HCT116 (cell line): ENCODE results near the gene PDLIM5. TPM values are rescaled to one million over a fixed set of nuclear protein-coding genes. Genes with fewer than 3 reads are reported as not detected.

Source experiments
- ATAC-seq: fragments of 200-7000 bp; cut with Tn5 transposase; 2 replicates; pipeline ENCODE4 v1.9.1; 2020; ENCODE audit warnings: mild to moderate bottlenecking, moderate library complexity
- BruUV-seq: library from RNA; stranded (reverse); fragments of 400-500 nt; replicated peaks from 2 replicates; lab custom pipeline; 2021; lab: Mats Ljungman, UMichigan
- CTCF ChIA-PET: fragments of 300-600 bp; sonication (Branson Sonifier 250); formaldehyde crosslinking; loops from one replicate; lab custom pipeline; 2021; ENCODE audit warnings: antibody characterized with exemption; lab: Charles Lee
- POLR2A ChIA-PET: fragments of 300-600, 350-600 bp; sonication (Branson Sonifier 250); formaldehyde crosslinking; loops from one replicate; lab custom pipeline; 2021; ENCODE audit warnings: antibody characterized with exemption; lab: Charles Lee
- RAD21 ChIA-PET, 2 experiments: fragments of 300-600 bp; sonication (Branson Sonifier 250); formaldehyde crosslinking; loops; one replicate each; lab custom pipeline; 2023; ENCODE audit warnings: low total read pairs in 2 of 2; ENCODE audit not compliant: uncharacterized antibody in 2 of 2, unreplicated experiment in 2 of 2, low non-redundant PET in 1 of 2; lab: Charles Lee
- DNase-seq: peaks from one replicate; pipeline ENCODE4 v3.0.0-alpha.2; 2010; ENCODE audit warnings: low read depth, low spot score
- H2AFZ ChIP-seq: fragments of 200-600 bp; shearing (Covaris generic), sonication (generic); 2 replicates; pipeline ENCODE4 v1.6.1; 2017; ENCODE audit warnings: low read depth, mixed run types, mixed read lengths, antibody characterized with exemption, low read length; ENCODE audit not compliant: poor library complexity, severe bottlenecking
- H3K27ac ChIP-seq: 2 replicates; pipeline ENCODE4 v1.5.1; 2012; ENCODE audit warnings: low read depth, low read length
- H3K27me3 ChIP-seq: fragments of 200-600 bp; sonication (generic); 2 replicates; pipeline ENCODE4 v1.6.1; 2016; ENCODE audit warnings: mixed run types, low read length, mixed read lengths; ENCODE audit not compliant: insufficient read depth
- H3K36me3 ChIP-seq, 2 experiments: fragments of 200-500 bp in 1 of 2; fragments of 200-600 bp in 1 of 2; sonication (Bioruptor generic) in 1 of 2; sonication (generic) in 1 of 2; 2 replicates each; pipeline versions ENCODE4 v1.5.1 to v1.6.1; 2014 to 2016; ENCODE audit warnings: low read length in 2 of 2, inconsistent platforms in 1 of 2, mixed read lengths in 1 of 2, mixed run types in 1 of 2; ENCODE audit not compliant: insufficient read depth in 2 of 2, control insufficient read depth in 1 of 2
- H3K4me1 ChIP-seq, 2 experiments: fragments of 200-600 bp in 1 of 2; sonication (generic) in 1 of 2; 2 replicates each; pipeline versions ENCODE4 v1.5.1 to v1.6.1; 2012 to 2017; ENCODE audit warnings: low read length in 2 of 2, inconsistent platforms in 1 of 2, mild to moderate bottlenecking in 1 of 2, mixed read lengths in 1 of 2, mixed run types in 1 of 2, moderate library complexity in 1 of 2; ENCODE audit not compliant: insufficient read depth in 2 of 2, control insufficient read depth in 1 of 2
- H3K4me2 ChIP-seq: fragments of 200-600 bp; sonication (generic); 2 replicates; pipeline ENCODE4 v1.6.1; 2017; ENCODE audit warnings: mixed run types, low read length, mixed read lengths
- H3K4me3 ChIP-seq, 2 experiments: fragments of 200-600 bp in 1 of 2; sonication (generic) in 1 of 2; replicated peaks in 1 of 2; 2 replicates each; pipeline ENCODE4 v1.5.1; 2011 to 2016; ENCODE audit warnings: low read length in 2 of 2, control low read depth in 1 of 2, low read depth in 1 of 2, mild to moderate bottlenecking in 1 of 2, mixed read lengths in 1 of 2, mixed run types in 1 of 2
- H3K79me2 ChIP-seq: fragments of 200-600 bp; sonication (generic); 2 replicates; pipeline ENCODE4 v1.6.1; 2017; ENCODE audit warnings: mild to moderate bottlenecking, mixed run types, low read length, moderate library complexity, mixed read lengths; ENCODE audit not compliant: insufficient read depth
- H3K9ac ChIP-seq: fragments of 200-600 bp; sonication (generic); 2 replicates; pipeline ENCODE4 v1.6.1; 2016; ENCODE audit warnings: low read length, mixed read lengths
- H3K9me2 ChIP-seq: fragments of 200-600 bp; sonication (generic), shearing (Covaris generic); 2 replicates; pipeline ENCODE4 v1.6.1; 2017; ENCODE audit warnings: mixed run types, mild to moderate bottlenecking, moderate library complexity; ENCODE audit not compliant: insufficient read depth
- H3K9me3 ChIP-seq, 2 experiments: fragments of 200-500 bp in 1 of 2; fragments of 200-600 bp in 1 of 2; sonication (Bioruptor generic) in 1 of 2; sonication (generic) in 1 of 2; 2 replicates each; pipeline ENCODE4 v1.6.1; 2014 to 2017; ENCODE audit warnings: low read length in 2 of 2, mixed read lengths in 2 of 2, inconsistent platforms in 1 of 2, low read depth in 1 of 2, mild to moderate bottlenecking in 1 of 2, mixed run types in 1 of 2, moderate library complexity in 1 of 2; ENCODE audit not compliant: control insufficient read depth in 1 of 2, insufficient read depth in 1 of 2
- H4K20me1 ChIP-seq: fragments of 200-600 bp; sonication (generic), shearing (Covaris generic); 2 replicates; pipeline ENCODE4 v1.6.1; 2017; ENCODE audit warnings: mixed run types, mild to moderate bottlenecking, moderate library complexity; ENCODE audit not compliant: insufficient read depth
- ATF3 ChIP-seq: IDR thresholded peaks from 2 replicates; pipeline ENCODE4 v1.6.1; 2012
- CBX3 ChIP-seq: IDR thresholded peaks from 2 replicates; pipeline ENCODE4 v1.6.1; 2012; ENCODE audit warnings: low read depth
- ELF1 ChIP-seq: IDR thresholded peaks from 2 replicates; pipeline ENCODE4 v1.6.1; 2012; ENCODE audit warnings: low read depth, borderline replicate concordance
- EZH2phosphoT487 ChIP-seq: fragments of 200-600 bp; IDR thresholded peaks from 2 replicates; pipeline ENCODE4 v1.6.1; 2018; ENCODE audit warnings: antibody characterized with exemption, borderline replicate concordance
- MAX ChIP-seq: IDR thresholded peaks from 2 replicates; pipeline ENCODE4 v1.6.1; 2012
- RAD21 ChIP-seq: IDR thresholded peaks from 2 replicates; pipeline ENCODE4 v1.6.1; 2012; ENCODE audit warnings: low read depth, mild to moderate bottlenecking
- SIN3A ChIP-seq: IDR thresholded peaks from 2 replicates; pipeline ENCODE4 v1.6.1; 2012; ENCODE audit warnings: low read depth
- SP1 ChIP-seq: IDR thresholded peaks from 2 replicates; pipeline ENCODE4 v1.6.1; 2012; ENCODE audit warnings: low read depth
- SRF ChIP-seq: IDR thresholded peaks from 2 replicates; pipeline ENCODE4 v1.6.1; 2012; ENCODE audit warnings: low read depth
- TCF7L2 ChIP-seq: IDR thresholded peaks from 2 replicates; pipeline ENCODE4 v1.7.0; 2011; ENCODE audit warnings: borderline replicate concordance, inconsistent platforms; ENCODE audit not compliant: insufficient read depth, insufficient read length; ENCODE audit errors: extremely low read depth
- YY1 ChIP-seq: IDR thresholded peaks from 2 replicates; pipeline ENCODE4 v1.6.1; 2011; ENCODE audit warnings: low read length, low read depth, moderate library complexity, mild to moderate bottlenecking; ENCODE audit not compliant: insufficient replicate concordance; ENCODE audit errors: extremely low read depth
- intact Hi-C: fragments of 100-400 bp; cut with micrococcal nuclease; formaldehyde crosslinking; loops from 2 replicates; pipeline ENCODE4 v1.10.0; 2022
- total RNA-seq: library from RNA; stranded (reverse); gene quantifications from one replicate; pipeline ENCODE4 v1.2.1, GENCODE V29; 2021; ENCODE audit not compliant: unreplicated experiment
- TF ChIP-seq, protein P1 (sequence below): IDR thresholded peaks from 2 replicates; pipeline ENCODE4 v1.6.1; 2012; ENCODE audit warnings: low read depth
- TF ChIP-seq, protein P2 (sequence below), 3 experiments: fragments of 200-600 bp in 1 of 3; sonication (generic) in 1 of 3; IDR thresholded peaks in 2 of 3; conservative IDR thresholded peaks in 1 of 3; 2 replicates each; pipeline ENCODE4 v1.5.1; 2012 to 2017; ENCODE audit warnings: low read depth in 2 of 3, low read length in 2 of 3, antibody characterized with exemption in 1 of 3, borderline replicate concordance in 1 of 3, control low read depth in 1 of 3, mild to moderate bottlenecking in 1 of 3, mixed read lengths in 1 of 3, mixed run types in 1 of 3, moderate library complexity in 1 of 3; ENCODE audit not compliant: insufficient read depth in 1 of 3

The PDLIM5 gene
- total RNA-seq, 1 experiment from 2014 or later: 130 TPM

DNA sequence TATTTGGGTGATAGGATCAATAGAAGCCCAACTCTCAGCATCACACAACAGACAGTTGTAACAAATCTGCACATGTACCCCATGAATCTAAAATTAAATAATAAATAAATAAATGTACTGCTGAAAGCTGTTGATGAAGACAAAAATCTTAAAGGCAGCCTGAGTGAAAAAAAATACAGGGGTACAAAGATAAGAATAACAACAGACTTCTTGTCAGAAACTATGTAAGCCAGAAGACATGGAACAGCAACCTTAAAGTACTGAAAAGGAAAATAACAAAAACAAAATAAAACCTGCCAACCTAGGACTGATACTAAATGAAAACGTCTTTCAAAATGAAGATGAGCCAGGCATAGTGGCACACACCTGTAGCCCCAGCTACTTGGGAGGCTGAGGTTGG lies 25.0 kb upstream of the PDLIM5 start:
- BruUV-seq: no TSS peak
- no peak overlapping the region for H3K4me3 ChIP-seq
- H3K9me2 ChIP-seq: no peaks in the 10 kb centered on the region
- ATAC-seq: no peak
- TF ChIP-seq YY1 (no peak), SP1 (no peak), CBX3 (peak; percentile 78; the same call in 1 of the 2 replicates)
- H3K9me3 ChIP-seq: peaks cover 17 to 19% of the 10 kb centered on the region in 2 experiments; a peak in 2 of 4 replicates
- no peaks in the 10 kb centered on the region for H3K4me1 ChIP-seq
- ChIA-PET CTCF (no interaction called here), RAD21 (no interaction called here), POLR2A (no interaction called here)
- intact Hi-C loops: no loop called here
- no peak for DNase-seq
- H3K36me3 ChIP-seq: no peaks in the 10 kb centered on the region
- H4K20me1 ChIP-seq: no peaks in the 10 kb centered on the region
- H2AFZ ChIP-seq: no peak overlapping the region
- no peaks in the 10 kb centered on the region for H3K79me2 ChIP-seq
- no peak overlapping the region for H3K4me2 ChIP-seq
- no peaks in the 10 kb centered on the region for H3K27me3 ChIP-seq
- H3K9ac ChIP-seq: no peak overlapping the region
- no peak overlapping the region for H3K27ac ChIP-seq

- Histone ChIP-seq H3K9ac (no peak overlapping the region), H3K4me1 (no peaks in the 10 kb centered on the region), H3K36me3 (no peaks in the 10 kb centered on the region), H3K4me2 (no peak overlapping the region), H3K27me3 (no peaks in the 10 kb centered on the region), H3K79me2 (no peaks in the 10 kb centered on the region), H3K4me3 (no peak overlapping the region), H3K27ac (no peak overlapping the region), H3K9me2 (no peaks in the 10 kb centered on the region), H4K20me1 (no peaks in the 10 kb centered on the region), H3K9me3 (peaks cover 17 to 19% of the 10 kb centered on the region in 2 experiments; a peak in 2 of 4 replicates), H2AFZ (no peak overlapping the region)
- no peak for TF ChIP-seq ATF3
- no peak for TF ChIP-seq SRF
- TF ChIP-seq EZH2phosphoT487: no peak
- no peak for TF ChIP-seq RAD21
- TF ChIP-seq TCF7L2: no peak
- TF ChIP-seq YY1: no peak
- TF ChIP-seq SIN3A: no peak
- TF ChIP-seq ELF1: no peak
- no peak for TF ChIP-seq MAX
- TF ChIP-seq, protein P1, sequence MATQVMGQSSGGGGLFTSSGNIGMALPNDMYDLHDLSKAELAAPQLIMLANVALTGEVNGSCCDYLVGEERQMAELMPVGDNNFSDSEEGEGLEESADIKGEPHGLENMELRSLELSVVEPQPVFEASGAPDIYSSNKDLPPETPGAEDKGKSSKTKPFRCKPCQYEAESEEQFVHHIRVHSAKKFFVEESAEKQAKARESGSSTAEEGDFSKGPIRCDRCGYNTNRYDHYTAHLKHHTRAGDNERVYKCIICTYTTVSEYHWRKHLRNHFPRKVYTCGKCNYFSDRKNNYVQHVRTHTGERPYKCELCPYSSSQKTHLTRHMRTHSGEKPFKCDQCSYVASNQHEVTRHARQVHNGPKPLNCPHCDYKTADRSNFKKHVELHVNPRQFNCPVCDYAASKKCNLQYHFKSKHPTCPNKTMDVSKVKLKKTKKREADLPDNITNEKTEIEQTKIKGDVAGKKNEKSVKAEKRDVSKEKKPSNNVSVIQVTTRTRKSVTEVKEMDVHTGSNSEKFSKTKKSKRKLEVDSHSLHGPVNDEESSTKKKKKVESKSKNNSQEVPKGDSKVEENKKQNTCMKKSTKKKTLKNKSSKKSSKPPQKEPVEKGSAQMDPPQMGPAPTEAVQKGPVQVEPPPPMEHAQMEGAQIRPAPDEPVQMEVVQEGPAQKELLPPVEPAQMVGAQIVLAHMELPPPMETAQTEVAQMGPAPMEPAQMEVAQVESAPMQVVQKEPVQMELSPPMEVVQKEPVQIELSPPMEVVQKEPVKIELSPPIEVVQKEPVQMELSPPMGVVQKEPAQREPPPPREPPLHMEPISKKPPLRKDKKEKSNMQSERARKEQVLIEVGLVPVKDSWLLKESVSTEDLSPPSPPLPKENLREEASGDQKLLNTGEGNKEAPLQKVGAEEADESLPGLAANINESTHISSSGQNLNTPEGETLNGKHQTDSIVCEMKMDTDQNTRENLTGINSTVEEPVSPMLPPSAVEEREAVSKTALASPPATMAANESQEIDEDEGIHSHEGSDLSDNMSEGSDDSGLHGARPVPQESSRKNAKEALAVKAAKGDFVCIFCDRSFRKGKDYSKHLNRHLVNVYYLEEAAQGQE: no peak
- TF ChIP-seq, protein P2, sequence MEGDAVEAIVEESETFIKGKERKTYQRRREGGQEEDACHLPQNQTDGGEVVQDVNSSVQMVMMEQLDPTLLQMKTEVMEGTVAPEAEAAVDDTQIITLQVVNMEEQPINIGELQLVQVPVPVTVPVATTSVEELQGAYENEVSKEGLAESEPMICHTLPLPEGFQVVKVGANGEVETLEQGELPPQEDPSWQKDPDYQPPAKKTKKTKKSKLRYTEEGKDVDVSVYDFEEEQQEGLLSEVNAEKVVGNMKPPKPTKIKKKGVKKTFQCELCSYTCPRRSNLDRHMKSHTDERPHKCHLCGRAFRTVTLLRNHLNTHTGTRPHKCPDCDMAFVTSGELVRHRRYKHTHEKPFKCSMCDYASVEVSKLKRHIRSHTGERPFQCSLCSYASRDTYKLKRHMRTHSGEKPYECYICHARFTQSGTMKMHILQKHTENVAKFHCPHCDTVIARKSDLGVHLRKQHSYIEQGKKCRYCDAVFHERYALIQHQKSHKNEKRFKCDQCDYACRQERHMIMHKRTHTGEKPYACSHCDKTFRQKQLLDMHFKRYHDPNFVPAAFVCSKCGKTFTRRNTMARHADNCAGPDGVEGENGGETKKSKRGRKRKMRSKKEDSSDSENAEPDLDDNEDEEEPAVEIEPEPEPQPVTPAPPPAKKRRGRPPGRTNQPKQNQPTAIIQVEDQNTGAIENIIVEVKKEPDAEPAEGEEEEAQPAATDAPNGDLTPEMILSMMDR (IDR thresholded peaks at IDR 0.05 in 2 of 3, conservative IDR thresholded peaks at IDR 0.05 in 1 of 3; ENCODE audit: borderline replicate concordance in 1 of 3, insufficient read depth in 1 of 3, low read depth in 2 of 3, low read length in 2 of 3): no peak
- ChIA-PET CTCF (no interaction called here), RAD21 (no interaction called here), POLR2A (no interaction called here)
- DNase-seq: no peak
- BruUV-seq: no TSS peak
- intact Hi-C loops: no loop called here
- no peak for ATAC-seq
These were observed 22.9 kb upstream of the PDLIM5 start for GRCh38 chr4:94428884-94429283.
